Measurements from ENCODE around the gene STARD4.

DNA sequence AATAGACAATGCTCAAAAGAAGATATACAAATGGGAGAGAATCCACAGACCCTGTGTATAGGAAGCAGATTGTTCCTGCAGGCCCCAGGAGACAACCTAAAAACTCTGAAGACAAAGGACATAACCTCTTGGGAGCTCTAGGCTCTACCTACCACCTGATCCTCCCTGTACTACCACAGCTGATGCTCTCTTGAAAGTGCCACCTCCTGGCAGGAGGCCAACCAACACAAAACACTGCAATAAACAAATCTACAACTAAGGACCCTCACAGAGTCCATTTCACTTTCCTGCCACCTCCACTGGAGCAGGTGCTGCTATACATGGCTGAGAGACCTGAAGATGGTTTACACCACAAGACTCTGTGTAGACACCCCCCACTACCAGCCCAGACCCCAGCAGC, 49.0 kb downstream of the STARD4 start:
- TF ChIP-seq, protein P1, sequence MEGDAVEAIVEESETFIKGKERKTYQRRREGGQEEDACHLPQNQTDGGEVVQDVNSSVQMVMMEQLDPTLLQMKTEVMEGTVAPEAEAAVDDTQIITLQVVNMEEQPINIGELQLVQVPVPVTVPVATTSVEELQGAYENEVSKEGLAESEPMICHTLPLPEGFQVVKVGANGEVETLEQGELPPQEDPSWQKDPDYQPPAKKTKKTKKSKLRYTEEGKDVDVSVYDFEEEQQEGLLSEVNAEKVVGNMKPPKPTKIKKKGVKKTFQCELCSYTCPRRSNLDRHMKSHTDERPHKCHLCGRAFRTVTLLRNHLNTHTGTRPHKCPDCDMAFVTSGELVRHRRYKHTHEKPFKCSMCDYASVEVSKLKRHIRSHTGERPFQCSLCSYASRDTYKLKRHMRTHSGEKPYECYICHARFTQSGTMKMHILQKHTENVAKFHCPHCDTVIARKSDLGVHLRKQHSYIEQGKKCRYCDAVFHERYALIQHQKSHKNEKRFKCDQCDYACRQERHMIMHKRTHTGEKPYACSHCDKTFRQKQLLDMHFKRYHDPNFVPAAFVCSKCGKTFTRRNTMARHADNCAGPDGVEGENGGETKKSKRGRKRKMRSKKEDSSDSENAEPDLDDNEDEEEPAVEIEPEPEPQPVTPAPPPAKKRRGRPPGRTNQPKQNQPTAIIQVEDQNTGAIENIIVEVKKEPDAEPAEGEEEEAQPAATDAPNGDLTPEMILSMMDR (IDR thresholded peaks at IDR 0.05; ENCODE audit: poor library complexity) = no peak
- TF ChIP-seq EZH2 (IDR thresholded peaks at IDR 0.05; ENCODE audit: borderline replicate concordance) (no peak), EZH2phosphoT487 (IDR thresholded peaks at IDR 0.05; ENCODE audit: low read depth, severe bottlenecking, unreplicated experiment) (no peak)

Data from hepatocyte (in vitro differentiated cells).